Activated CD8-positive, alpha-beta memory T cell treated with anti-CD3 and anti-CD28 coated beads for 48 hours (primary cell): ENCODE measurements around the gene PLD5.

Source experiments
- DNase-seq, 3 experiments: peaks; one replicate each; pipeline ENCODE4 v3.0.0-alpha.2; 2020; ENCODE audit warnings: low read depth in 2 of 3, low spot score in 2 of 3

Gene PLD5

DNA sequence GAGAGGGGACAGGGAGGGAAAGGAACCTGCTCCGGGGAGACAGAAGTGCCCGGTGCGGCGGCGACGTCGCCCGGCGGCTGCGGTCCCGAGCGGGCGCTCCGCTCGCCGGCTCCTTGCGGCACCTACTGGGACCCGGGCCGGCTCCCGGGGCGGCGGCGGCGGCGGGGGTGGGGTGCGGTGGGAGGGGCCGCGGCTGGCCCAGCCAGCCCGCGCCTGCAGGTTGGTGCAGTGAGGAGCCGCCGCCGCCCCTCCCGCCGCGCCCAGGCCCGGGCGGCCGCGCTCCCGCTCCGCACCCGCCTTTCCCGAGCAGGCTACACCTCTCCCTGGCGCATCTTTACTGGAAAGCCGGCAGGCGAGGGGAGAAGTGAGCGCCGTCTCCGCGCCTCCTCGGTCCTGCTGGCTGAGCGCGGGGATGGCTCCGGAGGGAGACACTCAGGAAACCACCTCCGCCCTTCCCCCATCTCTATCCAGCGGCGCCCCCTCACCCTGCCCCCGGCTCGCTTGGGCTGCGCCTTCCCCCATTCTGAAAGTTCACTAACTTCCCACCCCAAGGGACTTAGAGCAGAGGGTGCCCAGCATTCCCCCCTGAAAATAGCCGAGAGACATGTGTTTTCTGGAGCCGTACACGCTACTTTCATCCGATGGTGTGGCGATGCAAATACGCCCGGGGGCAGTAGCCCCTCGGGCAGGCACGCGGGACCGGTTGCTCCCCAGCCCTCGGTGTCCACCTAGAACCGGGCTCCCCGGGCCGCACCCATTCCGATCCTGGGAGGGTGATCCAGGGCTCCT is at the start of gene PLD5:
TSS of gene PLD5 (minus strand) at position 127 of the 789 bp plus-strand sequence.
- no peak for DNase-seq

DNA sequence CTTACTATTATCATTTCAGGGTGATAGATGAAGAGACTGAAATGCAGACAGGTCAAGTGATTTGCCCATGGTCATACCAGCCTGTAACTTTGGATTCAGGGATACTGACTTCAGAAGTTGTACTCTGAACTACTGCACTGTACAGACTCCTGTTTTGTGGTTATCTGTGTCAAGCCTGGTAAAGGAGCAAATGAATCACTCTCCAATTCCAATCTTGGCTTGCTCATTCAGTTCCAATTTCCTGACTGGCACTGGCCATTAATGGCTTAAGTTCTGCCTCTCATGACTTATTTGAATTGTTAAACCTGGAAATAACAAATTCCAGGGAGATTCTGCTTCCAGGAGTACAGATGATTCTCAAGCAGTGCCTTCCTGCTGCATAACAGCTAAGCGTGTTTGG is 45.4 kb upstream of the PLD5 start:
- DNase-seq: no peak

DNA sequence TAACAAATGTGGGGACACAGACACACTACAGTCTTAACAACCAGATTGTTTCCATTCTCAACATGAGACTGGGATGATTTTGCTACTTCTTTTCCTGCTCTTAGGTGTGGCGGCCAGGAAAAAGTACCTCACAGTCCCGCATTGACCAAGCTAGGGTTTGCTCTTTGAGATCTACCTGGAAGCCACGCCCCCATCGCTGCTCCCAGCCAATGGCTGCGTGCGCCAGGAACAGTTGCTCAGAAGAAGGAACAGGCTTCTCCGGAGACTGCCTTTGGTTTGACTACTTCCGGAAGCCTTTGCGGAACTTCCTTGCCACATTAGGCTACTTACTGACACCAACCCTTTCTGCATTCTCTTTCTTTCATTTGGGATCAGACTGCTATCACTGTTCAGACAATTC is 44.2 kb upstream of the PLD5 start:
- no peak for DNase-seq

DNA sequence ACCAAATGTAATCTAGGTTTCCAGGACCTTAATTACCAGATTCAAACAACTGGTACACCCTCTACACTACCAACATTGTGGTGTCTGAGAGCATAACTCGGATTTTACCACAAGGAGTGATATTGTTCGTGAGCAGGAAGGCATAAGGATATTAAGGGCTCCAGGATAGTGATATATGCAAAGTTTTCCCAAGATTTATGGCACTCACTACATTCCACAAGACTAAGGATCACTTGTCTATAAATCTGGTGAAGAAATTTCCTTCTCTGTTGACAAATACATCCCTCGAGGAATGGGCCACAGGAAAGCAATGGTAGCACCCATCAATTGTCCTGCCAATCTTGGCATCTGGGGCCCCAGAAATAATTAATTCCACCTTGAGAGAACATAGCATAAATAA is 43.1 kb upstream of the PLD5 start:
- no peak for DNase-seq

DNA sequence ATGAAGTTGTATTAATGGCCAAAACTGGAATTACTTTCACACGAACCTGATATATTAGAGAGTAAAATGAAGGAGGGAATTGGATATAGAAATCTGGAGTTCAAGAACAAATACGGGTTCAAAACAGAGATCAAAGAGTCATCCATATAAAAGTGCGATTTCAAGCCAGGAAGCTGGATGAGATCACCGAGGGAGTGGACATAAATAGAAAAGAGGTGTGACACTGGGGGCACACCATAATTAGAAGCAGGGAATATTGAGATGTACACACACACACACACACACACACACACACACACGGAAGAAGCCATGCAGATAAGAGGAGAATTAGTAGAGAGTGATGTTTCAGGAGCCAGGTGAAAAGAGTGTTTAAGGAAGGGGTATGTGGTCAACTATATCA is 32.3 kb upstream of the PLD5 start:
- no peak for DNase-seq

DNA sequence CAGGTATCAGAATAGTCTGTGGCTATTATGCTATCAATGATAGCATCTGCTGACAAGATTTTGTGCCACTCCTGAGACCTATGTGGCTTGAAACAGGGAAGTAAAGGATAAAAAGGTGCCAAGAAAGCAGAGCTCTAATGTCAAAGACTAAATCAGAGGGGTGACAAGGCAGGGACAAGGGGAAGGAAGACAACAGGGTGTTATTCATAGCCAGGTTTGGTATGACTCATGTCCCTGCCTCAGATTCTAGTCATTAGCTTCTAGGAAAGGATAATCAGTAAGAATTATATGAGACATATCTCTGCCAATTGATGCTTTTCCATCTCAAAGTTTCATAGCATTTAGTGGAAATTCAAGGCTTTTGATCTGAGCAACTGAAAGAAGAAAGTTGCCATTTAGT is 31.8 kb upstream of the PLD5 start:
- DNase-seq: no peak

DNA sequence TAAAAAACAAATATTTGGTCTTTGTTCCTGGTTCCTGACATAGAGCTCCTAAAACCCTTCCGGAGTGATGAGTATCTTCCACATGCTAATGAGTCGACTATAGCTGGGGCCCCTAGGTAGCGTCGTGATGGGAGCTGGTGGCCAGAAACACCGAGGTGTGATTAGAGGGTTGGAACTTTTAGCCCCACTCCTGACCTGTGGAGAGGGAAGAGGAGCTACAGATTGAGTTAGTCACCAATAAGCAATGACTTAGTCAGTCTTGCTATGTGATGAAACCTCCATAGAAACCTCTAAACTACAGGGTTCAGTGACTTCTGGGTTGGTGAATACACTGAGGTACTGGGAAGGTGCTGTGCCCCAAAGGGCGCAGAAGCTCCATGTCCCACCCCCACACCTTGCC is 30.1 kb upstream of the PLD5 start:
- no peak for DNase-seq

DNA sequence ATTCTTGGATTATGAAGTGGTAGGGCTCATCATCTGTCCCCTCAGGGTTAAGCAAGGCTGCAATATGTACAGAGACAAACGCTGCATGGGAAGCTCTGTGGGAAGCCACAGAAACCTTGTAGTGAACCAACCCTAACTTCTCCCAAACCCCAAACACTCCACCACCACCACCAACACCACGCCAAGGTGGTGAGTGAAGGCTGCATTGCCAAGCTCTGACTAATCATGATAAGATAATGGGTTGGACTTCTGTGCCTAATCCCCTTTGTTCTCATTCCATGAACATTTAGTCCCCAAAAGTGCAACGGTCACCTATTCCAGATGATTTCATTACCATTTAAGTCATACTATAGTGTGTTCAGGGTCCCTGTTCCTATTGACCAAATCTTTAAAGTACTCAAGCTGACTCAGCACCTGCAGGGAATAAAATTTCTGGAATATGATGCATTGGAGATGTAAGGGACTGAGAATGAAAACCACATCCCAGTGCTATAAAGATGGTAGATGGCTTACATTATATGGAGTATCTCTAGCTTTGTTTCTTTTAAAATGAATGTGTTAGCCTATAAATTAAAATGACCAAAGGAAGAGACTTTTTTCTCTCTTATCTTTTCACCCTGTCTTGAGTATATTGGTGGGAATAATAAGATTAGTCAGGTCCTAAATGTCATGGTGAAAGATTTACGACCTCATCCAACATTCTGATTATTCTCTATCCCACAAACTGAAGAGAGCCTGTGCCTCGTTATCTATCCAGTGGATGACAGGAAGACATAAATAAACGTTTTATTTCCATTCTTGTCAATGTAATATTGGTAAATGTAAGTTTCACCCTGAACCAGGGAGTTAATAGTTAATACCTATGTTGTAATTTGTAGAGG is 22.6 kb upstream of the PLD5 start:
- no peak for DNase-seq

DNA sequence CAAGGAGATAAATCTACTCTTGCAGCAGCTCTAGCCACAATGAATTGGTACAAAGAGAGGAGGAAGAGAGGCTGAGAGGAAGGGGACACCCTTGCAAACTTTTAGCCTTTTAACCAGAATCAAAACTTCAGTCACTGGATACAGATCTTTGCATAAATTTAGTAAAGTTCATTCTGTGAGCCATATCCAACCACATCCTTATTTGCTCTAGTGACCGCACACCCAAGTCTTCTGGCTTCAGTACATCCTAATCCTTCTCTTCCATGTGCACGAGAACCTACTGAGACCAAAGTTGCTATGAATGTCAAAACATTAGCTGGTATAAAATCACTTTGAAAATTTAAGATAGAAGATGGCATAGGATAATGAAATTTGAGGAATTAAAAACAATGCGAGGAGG is 21.9 kb upstream of the PLD5 start:
- DNase-seq: no peak

DNA sequence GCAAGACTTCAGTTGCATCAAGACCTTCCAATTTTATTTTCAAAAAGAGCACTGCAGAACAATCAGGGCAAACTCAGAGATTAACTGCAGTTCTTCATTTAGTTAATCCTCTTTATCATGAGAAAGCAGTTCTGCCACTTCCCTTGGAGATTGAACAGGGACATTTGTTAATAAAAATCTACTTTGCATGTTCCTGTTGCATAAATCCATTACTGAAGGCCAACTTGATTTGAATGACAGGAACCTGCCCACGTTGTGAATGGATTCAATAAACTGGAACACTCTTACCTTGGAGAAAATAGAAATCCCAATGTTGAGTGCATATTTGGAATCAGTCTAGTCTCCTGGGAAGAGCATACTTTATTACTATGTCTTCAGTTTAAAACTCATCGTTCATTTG is 19.6 kb upstream of the PLD5 start:
- no peak for DNase-seq

DNA sequence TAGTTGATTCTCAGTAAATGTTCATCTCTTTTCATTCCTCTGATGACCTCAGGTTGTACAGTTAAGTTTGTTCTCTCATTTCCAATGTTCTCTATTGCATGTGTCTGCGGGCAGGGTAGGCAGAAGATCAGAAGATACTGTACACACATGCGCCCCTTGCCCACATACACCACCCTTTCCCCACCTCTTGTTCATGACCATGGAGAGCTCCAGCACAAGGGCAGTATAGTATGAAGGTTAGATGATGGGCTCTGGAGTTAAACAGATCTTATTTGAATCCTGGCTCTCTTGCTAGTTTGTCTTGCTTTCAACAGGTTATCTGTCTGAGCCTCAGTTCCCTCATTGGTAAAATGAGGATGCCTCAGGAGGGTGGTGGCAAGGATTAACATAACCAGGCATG is 17.8 kb upstream of the PLD5 start:
- DNase-seq: no peak

DNA sequence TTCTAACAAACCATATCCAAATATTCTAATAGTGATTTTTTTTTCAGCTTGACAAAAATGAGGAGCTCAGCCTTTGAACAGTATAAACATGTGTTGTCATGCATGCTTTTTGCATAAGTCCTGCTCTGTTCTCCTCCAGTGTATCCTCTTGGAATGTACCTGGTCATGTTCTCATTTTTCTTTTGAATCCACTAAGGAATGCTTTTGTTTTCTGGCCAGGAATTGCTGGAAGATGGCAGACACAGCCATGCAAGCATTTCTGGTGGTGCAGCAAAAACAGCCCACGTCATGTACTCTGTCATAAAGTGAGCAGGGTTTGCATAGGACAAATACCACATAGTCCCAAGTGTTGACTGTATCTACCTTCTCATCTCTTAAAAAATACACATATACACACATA is 11.5 kb upstream of the PLD5 start:
- DNase-seq: no peak

DNA sequence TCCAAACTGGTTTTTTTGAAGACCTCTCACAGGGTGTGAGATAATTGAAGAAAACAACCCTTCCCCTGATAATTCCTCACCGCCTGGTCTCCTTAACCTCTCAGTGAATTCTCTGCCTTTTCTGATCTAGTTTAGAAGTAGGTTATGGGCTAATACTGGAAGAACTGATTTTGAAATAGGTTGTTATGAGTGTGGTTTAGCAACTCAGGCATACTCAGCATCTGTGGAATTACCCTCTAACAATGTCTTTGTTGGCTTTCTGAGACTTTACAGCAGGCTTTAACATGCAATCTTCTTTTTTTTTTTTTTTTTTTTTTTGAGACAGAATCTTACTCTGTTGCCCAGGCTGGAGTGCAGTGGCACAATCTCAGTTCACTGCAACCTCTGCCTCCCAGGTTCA is 10.3 kb upstream of the PLD5 start:
- DNase-seq: no peak

DNA sequence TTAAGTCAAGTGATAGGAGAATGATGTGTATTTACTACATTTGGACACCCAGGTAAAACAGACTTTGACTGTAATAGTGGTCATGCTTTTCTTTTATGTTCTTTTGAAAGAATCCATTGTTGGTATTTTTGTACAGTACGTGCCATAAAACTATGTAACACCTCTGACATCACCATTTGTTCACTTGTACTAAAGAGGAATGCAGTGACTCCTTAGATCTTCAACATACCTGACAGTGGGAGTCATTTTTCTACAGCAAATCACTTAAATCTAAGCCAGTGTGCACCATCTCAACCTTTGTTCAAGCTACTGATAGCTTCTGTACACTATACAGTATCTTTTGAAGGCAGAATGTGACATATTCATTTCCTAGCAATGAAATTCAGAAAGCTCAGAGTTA is 6.3 kb upstream of the PLD5 start:
- no peak for DNase-seq

DNA sequence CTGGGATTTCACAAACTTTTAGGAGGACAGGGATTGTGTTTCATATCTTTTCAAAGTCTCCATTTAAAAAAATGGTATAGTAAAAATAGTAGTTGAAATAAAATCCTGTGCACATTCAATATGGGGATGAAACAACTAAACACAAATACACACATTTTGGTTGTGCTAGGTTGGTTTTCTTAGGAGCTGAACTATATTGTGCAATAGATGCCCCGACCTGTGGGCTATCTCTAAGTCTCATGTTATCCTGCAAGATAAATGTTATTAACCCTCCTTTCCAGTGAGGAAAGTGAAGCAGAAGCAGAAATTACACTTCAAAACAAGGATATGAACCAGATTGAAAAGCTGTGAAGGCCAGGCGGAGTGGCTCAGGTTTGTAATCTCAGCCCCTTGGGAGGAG is 1.3 kb upstream of the PLD5 start:
- DNase-seq: no peak

DNA sequence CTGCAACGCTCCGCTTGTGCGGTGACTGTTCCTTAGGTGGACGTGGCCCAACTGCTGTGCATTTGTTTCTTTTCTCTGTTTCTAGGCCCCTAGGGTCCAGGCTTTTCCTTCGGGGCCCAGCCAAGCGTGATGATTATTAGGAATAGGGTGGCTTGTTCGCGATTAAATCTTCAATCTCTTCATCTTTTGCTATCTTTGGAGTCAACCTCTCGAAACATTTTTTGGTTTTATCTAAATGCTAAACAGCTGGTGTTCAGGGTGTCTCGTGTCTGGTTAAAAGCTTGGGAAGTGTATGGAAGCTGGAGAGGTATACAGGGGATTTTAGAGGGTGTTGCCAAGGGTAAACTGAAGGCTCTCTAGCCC is 844 bp upstream of the PLD5 start:
- DNase-seq: no peak

DNA sequence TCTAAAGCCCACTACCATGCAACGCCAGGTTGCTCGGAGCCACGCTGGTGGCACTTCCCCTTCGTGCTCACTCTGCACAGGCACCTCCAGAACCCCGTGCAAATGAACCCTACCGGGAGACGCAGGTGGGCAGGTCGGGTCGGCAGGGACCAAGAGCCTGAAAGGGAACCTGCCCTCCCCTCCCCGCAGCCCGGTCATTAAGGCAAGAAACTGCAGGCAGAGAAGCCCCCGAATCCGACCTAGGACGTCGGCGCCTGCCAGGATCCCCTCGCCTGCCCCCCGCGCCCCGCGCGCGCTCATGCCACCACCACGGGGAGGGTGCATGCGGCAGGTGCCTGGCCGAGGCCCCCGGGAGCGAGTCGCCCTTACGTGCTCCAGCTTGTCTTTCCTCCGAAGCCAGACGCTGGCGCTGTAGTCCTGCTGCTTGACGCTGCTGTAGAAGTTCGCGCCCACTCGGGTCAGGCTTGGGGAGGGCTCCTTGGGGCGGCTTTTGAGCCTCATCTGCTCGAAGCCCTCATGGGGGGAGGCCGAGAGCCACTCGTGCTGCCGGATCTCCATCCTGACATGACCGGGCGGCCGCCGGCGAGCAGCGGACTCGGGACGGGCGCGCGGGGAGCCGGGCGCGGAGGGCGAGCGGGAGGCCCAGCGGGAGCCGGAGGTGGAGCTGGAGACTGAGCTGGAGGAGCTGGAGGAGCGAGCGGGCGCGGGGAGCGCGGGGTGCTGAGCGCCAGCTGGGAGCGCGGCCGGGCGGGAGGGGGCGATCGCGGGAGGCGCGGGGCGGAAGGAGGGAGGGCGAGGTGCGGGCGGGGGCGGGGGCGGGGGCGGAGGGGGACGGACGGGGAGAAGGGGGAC is 552 bp downstream of the PLD5 start:
- no peak for DNase-seq

DNA sequence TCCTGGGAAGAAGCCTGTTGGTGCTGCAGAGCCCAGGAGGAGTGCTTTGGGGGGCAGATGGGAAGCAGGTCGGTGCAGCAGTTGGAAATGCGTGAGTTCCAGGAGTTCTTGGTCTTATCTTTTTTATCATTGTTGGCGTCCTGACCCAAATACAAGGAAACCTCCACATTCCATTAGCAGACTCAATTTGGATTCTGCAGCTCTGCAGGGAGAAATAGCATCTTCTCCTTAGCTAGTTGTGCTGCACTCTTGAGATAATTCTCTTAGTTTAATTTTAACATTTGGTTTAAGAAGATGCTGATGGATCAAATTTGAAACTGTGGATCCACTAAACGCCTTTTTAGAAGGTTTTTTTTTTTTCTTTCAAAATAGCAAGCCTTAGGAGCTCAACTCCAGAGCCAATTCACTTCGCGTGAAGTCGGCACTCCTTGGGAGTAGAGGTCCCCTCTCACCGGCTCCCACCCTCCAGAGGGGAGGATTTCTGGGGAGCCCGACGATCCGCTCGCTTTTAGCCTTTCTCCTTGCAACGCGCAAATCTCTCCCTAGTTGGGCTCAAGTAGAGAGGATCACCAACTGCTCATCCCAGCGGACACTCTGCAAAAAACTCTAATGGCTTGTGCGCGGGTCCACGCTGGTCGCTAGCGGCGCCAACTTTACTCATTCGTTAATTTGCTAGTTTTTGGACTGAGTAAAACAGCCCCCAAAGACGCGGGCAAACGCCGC is 1.3 kb downstream of the PLD5 start:
- DNase-seq: no peak

DNA sequence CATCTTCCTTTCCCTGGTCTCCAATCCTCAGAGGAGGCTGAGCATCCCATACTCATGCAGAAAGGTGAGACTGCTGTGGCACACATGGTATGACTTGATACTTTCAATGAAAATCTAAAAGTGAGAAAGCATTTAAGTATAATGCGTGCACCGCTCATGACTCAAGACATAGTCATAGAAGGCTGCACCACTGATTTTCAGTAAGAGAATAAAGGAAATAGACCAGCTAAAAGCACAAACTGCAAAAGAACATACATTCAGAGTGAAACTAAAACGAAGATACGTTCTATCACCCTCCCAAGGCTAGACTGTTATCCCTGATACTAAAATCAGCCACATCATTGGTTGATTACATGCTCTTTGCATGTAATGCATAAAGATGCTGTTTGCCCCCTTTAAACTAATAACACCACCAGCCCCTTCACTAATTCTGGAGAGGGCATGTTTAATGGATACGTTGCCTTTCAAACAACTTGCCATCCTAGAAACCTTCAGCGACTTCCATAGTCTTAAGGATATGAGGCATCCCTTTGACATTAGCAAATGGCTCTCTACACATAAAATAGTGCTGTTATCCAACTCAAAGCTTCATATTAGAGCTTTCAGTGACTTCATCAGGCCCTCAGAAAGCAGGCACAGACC is 2.1 kb downstream of the PLD5 start:
- DNase-seq: no peak

DNA sequence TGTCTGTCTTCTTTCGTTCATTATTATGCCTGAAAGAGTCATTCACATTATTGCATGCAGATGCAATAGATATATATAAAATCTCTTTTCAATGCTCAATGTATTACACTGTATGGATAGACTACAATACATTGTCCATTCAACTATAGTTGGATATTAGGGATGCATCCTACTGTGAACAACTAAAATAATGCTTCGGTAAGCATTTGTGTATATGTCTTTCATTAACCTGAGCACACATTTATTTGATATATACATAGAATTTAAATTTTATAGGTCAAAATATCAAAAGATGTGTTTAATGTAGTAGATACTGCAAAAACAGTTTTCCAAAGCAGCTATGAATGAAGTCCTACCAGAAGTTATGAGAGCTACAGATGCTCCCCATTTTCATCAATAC is 8.9 kb downstream of the PLD5 start:
- DNase-seq: no peak

DNA sequence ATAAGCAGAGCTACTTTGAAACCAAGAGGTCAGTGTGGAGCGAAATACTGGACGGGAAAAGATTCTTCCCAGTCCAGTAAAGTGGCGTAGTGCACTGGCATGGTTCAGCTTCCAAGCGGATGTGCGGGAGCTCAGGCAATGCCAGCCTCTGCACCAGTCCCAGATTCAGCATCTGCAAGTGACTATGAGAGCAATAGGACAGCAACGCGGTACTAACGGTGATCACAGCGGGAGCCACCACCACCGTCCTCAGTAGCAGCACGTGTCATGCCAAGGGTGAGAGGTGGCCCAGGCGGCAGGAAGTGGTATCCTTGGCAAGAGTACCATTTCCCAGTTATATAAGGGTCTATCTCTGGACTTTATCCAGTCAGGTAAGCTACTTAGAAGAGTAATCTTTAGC is 17.8 kb downstream of the PLD5 start:
- DNase-seq: no peak
